WTC11 (cell line): ENCODE results near the gene IL17RA.

Experiments
- AFF4 ChIP-seq: sonication (generic); formaldehyde crosslinking; IDR thresholded peaks from 2 replicates; pipeline ENCODE4 v1.8.1; 2023; ENCODE audit warnings: mild to moderate bottlenecking, missing genetic modification reagents, borderline replicate concordance
- CTCF ChIP-seq: fragments of 200-600 bp; IDR thresholded peaks from 2 replicates; pipeline ENCODE4 v1.8.0; 2022; ENCODE audit warnings: antibody characterized with exemption
- ETV6 ChIP-seq: sonication (generic); formaldehyde crosslinking; IDR thresholded peaks from 2 replicates; pipeline ENCODE4 v1.8.1; 2022; ENCODE audit warnings: mild to moderate bottlenecking, missing genetic modification reagents
- MLX ChIP-seq: sonication (generic); formaldehyde crosslinking; IDR thresholded peaks from 2 replicates; pipeline ENCODE4 v1.8.1; 2023; ENCODE audit warnings: mild to moderate bottlenecking, missing genetic modification reagents, moderate library complexity
- PREB ChIP-seq: sonication (generic); formaldehyde crosslinking; IDR thresholded peaks from 2 replicates; pipeline ENCODE4 v1.8.1; 2022; ENCODE audit warnings: mild to moderate bottlenecking, missing genetic modification reagents, moderate library complexity, borderline replicate concordance
- SP1 ChIP-seq: sonication (generic); formaldehyde crosslinking; conservative IDR thresholded peaks from 2 replicates; pipeline ENCODE4 v1.8.1; 2022; ENCODE audit warnings: missing genetic modification reagents
- TCF7 ChIP-seq: sonication (generic); formaldehyde crosslinking; IDR thresholded peaks from 2 replicates; pipeline ENCODE4 v1.8.0; 2022; ENCODE audit warnings: mild to moderate bottlenecking, low read depth, missing genetic modification reagents, moderate library complexity
- TEAD1 ChIP-seq: sonication (generic); formaldehyde crosslinking; IDR thresholded peaks from 2 replicates; pipeline ENCODE4 v1.8.0; 2022; ENCODE audit warnings: mild to moderate bottlenecking, missing genetic modification reagents
- ZNF138 ChIP-seq: sonication (generic); formaldehyde crosslinking; conservative IDR thresholded peaks from 2 replicates; pipeline ENCODE4 v1.8.1; 2022; ENCODE audit warnings: mild to moderate bottlenecking, moderate library complexity, missing genetic modification reagents
- ZNF263 ChIP-seq: sonication (generic); formaldehyde crosslinking; IDR thresholded peaks from 2 replicates; pipeline ENCODE4 v1.8.1; 2022; ENCODE audit warnings: low read depth, mild to moderate bottlenecking, moderate library complexity, missing genetic modification reagents
- ZNF425 ChIP-seq: fragments of 250-450 bp; sonication (Bioruptor Pico); conservative IDR thresholded peaks from 2 replicates; pipeline ENCODE4 v1.9.0; 2021; ENCODE audit warnings: mild to moderate bottlenecking

GRCh38 chr22:17152340-17152739 lies 67.5 kb downstream of the IL17RA start:
- TF ChIP-seq CTCF: no peak
- no peak for TF ChIP-seq PREB (CRISPR knock-in tag)
- TF ChIP-seq ZNF138 (CRISPR knock-in tag): no peak
- TF ChIP-seq SP1 (CRISPR knock-in tag): no peak
- no peak for TF ChIP-seq TCF7 (CRISPR knock-in tag)
- no peak for TF ChIP-seq AFF4 (CRISPR knock-in tag)
- no peak for TF ChIP-seq ETV6 (CRISPR knock-in tag)
- TF ChIP-seq MLX: no peak
- TF ChIP-seq TEAD1 (CRISPR knock-in tag): no peak
- no peak for TF ChIP-seq ZNF263 (CRISPR knock-in tag)
- no peak for TF ChIP-seq ZNF425 (CRISPR knock-in tag)
